Measurements from ENCODE around the gene ERC2. TPM values are rescaled to one million over a fixed set of nuclear protein-coding genes. Genes with fewer than 3 reads are reported as not detected.

Gene ERC2
- total and polyA plus RNA-seq, 2 of the 13 experiments (the other 11 are each of a cell fraction or from before 2014, with no cell fraction given), result 0.16 to 0.22 TPM

- no peak for TF ChIP-seq ZNF660 (CRISPR knock-in tag; IDR thresholded peaks at IDR 0.05; ENCODE audit: borderline replicate concordance, low read depth)
- TF ChIP-seq FOXO1 (CRISPR knock-in tag; IDR thresholded peaks at IDR 0.05), result no peak
- no peak for TF ChIP-seq ZNF142 (CRISPR knock-in tag; IDR thresholded peaks at IDR 0.05)
- TF ChIP-seq KDM1A (CRISPR knock-in tag; IDR thresholded peaks at IDR 0.05), result no peak
- no peak for TF ChIP-seq REXO4 (CRISPR knock-in tag; IDR thresholded peaks at IDR 0.05; ENCODE audit: borderline replicate concordance)
- no peak for TF ChIP-seq MTA1 (CRISPR knock-in tag; IDR thresholded peaks at IDR 0.05; ENCODE audit: borderline replicate concordance)
- no peak for TF ChIP-seq TAF1 (CRISPR knock-in tag; IDR thresholded peaks at IDR 0.05)
These were observed 332.3 kb downstream of the ERC2 start (continued) for GRCh38 chr3:56135941-56136340.

- no peak overlapping the region for H2AFZ ChIP-seq (ENCODE audit: low read length)
- intact Hi-C loops (cut with micrococcal nuclease; ENCODE audit: unreplicated experiment), result no loop called here
- WGBS (ENCODE audit: low lambda C conversion rate), result 3% methylated on average over 2 of the region's 2 CpGs
- ChIA-PET CTCF (ENCODE audit: low intra/inter-chr PET ratio, low total read pairs) (no interaction called here), POLR2A (no interaction called here)
- ATAC-seq, result no peak
- H3K4me3 ChIP-seq (replicated peaks in 1 of 3; ENCODE audit: insufficient read depth in 1 of 3, low read depth in 2 of 3, low read length in 3 of 3), result no peak overlapping the region
- H3K9ac ChIP-seq (ENCODE audit: insufficient read depth, low read depth, low read length), result no peak overlapping the region
- no peaks in the 10 kb centered on the region for H3K27me3 ChIP-seq (ENCODE audit: control insufficient read depth in 1 of 2, insufficient read depth in 2 of 2, low read length in 2 of 2)
- FAIRE-seq, result no peak
- in situ Hi-C loops (cut with HindIII; ENCODE audit: extremely low pct_ligation_motif_present, low pct_unique_long_range_greater_than_20kb), result no loop called here
- no peaks in the 10 kb centered on the region for H3K4me1 ChIP-seq (ENCODE audit: insufficient read depth, low read length)
- H3K4me2 ChIP-seq (ENCODE audit: low read depth, low read length), result no peak overlapping the region
- no peaks in the 10 kb centered on the region for H3K79me2 ChIP-seq (ENCODE audit: insufficient read depth, low read length)
- BruUV-seq (replicated peaks), result no TSS peak
- no peaks in the 10 kb centered on the region for H3K9me3 ChIP-seq (ENCODE audit: low read length)
- H3K36me3 ChIP-seq (replicated peaks in 1 of 2; ENCODE audit: control insufficient read depth in 1 of 2, insufficient read depth in 2 of 2, low read length in 2 of 2), result no peaks in the 10 kb centered on the region
- H4K20me1 ChIP-seq (ENCODE audit: insufficient read depth, low read length), result no peaks in the 10 kb centered on the region
- no peak for DNase-seq (ENCODE audit: low spot score)
- no peak overlapping the region for H3K27ac ChIP-seq (ENCODE audit: extremely low read length, insufficient read depth, low read length)
- no peak for TF ChIP-seq MBD4 (IDR thresholded peaks at IDR 0.05; ENCODE audit: borderline replicate concordance, low read length)
- no peak for TF ChIP-seq ZHX1 (CRISPR knock-in tag; IDR thresholded peaks at IDR 0.05; ENCODE audit: low read depth)
- TF ChIP-seq ZNF30 (CRISPR knock-in tag; IDR thresholded peaks at IDR 0.05), result no peak
- TF ChIP-seq ZNF615 (CRISPR knock-in tag; IDR thresholded peaks at IDR 0.05; ENCODE audit: borderline replicate concordance), result no peak
- TF ChIP-seq EZH2 (conservative IDR thresholded peaks at IDR 0.05; ENCODE audit: low read depth, low read length), result no peak
- no peak for TF ChIP-seq ARNT (IDR thresholded peaks at IDR 0.05)
- no peak for TF ChIP-seq ZNF704 (CRISPR knock-in tag; IDR thresholded peaks at IDR 0.05; ENCODE audit: borderline replicate concordance)
These were observed 334.8 kb downstream of the ERC2 start for GRCh38 chr3:56133423-56133822.
